HG02870 (cell line): ENCODE measurements around the gene IPCEF1.

Experiments
- ATAC-seq: cut with Tn5 transposase; IDR thresholded peaks from one replicate; pipeline ENCODE4 v1.9.1; 2021; ENCODE audit warnings: mild to moderate bottlenecking, moderate library complexity; ENCODE audit not compliant: unreplicated experiment

The IPCEF1 gene

DNA sequence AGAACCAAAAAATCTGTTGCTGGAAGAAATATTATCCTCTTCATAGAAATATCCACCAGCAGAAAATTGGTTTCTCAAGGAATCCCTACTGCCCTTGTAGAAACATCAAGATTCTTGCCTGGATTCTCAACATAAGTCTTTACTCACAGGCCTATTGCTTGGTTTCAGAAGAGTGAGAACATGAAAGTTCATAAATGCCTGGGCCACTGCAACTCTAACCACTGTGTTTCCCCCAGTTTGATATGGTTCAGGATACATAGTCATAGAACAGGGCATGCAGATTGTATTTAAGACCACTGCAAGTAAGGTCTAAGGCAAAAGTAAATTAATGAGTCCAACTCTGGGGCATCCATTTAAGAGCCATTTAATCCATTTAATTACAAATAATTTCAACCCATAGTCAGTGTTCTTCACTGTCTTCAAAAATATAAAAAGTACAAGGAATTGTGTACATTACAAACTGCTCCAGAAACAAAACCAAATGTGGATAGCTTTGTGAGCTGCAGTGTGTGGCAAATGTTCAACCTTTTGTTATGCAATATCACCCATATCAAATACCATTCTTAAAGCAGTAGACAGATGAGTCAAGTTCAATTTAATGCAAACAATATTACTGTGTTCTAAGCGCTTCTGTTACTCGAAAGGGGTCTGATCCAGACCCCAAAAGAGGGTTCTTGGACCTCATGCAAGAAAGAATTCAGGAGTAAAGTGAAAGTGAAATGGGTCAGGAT is 234.2 kb downstream of the IPCEF1 start:
- ATAC-seq: no peak

DNA sequence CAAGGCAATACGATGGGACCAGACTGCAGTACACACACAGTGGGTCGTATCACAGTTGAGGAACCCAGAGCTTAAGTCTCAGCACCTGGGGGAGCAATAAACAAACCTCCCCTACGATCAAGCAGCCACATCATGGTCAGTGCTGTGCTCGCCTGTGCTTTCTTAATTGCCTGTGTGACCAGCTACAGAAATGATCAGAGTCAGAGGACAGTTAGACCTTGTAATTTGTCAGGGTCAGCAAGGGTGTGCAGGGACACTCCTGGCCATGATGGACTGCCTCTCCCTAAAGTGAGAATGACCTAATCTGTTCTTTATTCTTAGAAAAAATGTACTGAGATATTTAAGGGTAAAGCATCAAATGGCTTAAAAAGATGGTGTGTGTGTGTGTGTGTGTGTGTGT is 239.1 kb downstream of the IPCEF1 start:
- ATAC-seq: no peak

DNA sequence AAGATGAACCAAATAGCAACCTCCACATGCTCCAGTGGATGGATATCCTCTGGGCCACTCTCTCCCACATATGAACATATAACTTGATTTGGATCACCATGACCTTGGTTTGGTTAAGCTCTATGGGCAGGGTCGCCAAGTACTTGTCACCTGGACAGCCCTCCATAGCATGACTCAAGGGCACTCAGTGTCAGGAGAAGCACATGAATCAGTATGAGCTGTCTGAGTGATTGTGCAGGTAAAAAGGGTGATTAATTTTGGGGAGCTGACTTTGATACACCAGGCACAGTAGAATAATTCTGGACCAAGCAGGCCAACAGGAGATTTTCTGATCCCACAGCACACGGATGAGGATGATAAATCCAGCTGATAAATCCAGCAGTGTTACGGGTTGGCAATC is 243.2 kb downstream of the IPCEF1 start:
- ATAC-seq: no peak

DNA sequence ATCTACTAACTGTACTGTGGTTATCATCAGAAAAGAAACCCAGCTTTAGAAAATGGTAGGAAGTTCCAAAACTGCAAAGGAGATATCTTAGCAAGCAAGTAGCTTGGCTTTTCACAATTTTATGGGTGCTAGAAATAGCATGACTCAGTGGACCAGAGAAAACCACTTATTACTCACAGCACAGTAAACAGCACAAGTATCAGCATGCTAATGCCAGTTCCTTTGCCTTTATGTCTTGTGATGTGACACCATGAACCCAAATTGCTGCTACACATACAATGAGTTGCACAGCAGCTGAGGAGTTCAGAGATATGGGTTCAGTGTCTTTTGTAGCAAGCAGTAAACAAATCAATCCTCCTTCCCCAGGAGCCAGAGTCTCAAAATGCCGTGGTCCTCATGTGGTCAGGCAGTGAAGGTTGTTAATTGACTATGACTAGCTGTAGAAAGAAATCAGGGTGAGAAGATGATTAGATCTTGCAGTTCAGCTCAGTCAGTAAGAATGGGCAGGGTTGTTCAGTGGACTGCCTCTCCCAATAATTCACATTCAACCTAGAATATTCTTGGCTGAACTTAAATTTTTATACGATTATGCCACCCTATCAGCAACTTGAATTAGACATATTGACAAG is 244.3 kb downstream of the IPCEF1 start:
- no peak for ATAC-seq

DNA sequence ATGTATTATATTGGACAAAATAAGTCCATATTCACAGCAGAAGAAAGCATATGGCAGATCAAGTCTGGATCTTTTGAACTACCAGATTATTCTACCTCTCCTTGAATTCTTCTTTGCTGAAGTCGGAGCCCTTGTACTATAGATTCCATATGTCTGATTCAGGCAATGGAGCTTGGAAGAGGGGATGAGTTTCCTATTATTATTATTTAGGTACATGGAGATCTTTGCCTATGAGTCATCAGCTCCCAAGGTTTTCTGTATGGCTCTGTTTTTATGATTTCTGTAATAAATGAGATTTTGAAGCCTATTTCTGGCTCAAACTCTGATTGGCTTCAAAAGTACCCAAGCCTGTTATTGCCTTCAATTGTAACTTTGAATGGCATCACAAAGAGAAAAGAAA is 245.6 kb downstream of the IPCEF1 start:
- ATAC-seq: no peak

DNA sequence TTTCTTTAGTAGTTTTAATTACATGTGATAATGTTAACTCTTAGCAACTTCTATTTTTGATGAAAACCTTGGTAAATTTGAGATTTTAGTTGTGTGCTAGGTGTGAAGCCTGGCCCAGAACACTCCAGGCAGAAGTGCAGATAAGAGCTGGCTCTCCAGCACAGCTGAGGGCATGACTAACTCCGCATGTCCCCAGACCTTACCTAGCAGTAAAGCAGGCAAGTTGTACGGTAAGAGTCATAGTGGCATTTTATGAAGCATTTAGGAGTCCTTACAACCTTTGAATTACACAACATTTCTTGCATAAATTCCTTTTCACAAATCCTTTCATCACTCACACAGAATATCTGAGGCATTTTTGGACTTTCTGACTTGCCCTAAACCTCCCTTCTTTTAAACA is 250.4 kb downstream of the IPCEF1 start:
- no peak for ATAC-seq
